HL-60 (cell line): ENCODE results near the gene RAI1.

Experiments
- DNase-seq, 2 experiments: peaks; one replicate each; pipeline ENCODE4 v3.0.0-alpha.2; 2010 to 2020; ENCODE audit warnings: low read depth in 1 of 2, low spot score in 1 of 2
- H3K27ac ChIP-seq: fragments of 250-450 bp; sonication (Bioruptor Pico); replicated peaks from 2 replicates; pipeline ENCODE4 v1.5.1; 2020; ENCODE audit warnings: mild to moderate bottlenecking, moderate library complexity
- H3K27me3 ChIP-seq: fragments of 250-450 bp; sonication (Bioruptor Pico); 2 replicates; pipeline ENCODE4 v1.5.1; 2021; ENCODE audit warnings: mild to moderate bottlenecking, moderate library complexity; ENCODE audit not compliant: insufficient read depth, poor library complexity, severe bottlenecking
- H3K4me3 ChIP-seq: replicated peaks from 2 replicates; pipeline ENCODE4 v1.5.1; 2011; ENCODE audit warnings: mild to moderate bottlenecking, control low read depth, low read length; ENCODE audit not compliant: insufficient read depth
- CTCF ChIP-seq: IDR thresholded peaks from one replicate; pipeline ENCODE4 v1.5.1; 2011; ENCODE audit warnings: low read length, control low read depth, inconsistent platforms; ENCODE audit not compliant: insufficient read depth
- GABPA ChIP-seq: IDR thresholded peaks from 2 replicates; pipeline ENCODE4 v1.6.1; 2012; ENCODE audit warnings: low read depth
- POLR2AphosphoS5 ChIP-seq: IDR thresholded peaks from 2 replicates; pipeline ENCODE4 v1.6.1; 2012; ENCODE audit warnings: low read depth
- REST ChIP-seq: IDR thresholded peaks from 2 replicates; pipeline ENCODE4 v1.6.1; 2012; ENCODE audit warnings: low read depth; ENCODE audit not compliant: insufficient replicate concordance
- SPI1 ChIP-seq: IDR thresholded peaks from 2 replicates; pipeline ENCODE4 v1.6.1; 2012; ENCODE audit warnings: low read depth, mild to moderate bottlenecking, borderline replicate concordance

Gene RAI1

GRCh38 chr17:17661134-17661533, 20.1 kb upstream of the RAI1 start:
- H3K4me3 ChIP-seq = no peak overlapping the region
- H3K27ac ChIP-seq = no peak overlapping the region
- H3K27me3 ChIP-seq = no peaks in the 10 kb centered on the region
- no peak for TF ChIP-seq POLR2AphosphoS5
- TF ChIP-seq GABPA = no peak
- no peak for TF ChIP-seq REST
- TF ChIP-seq CTCF = no peak
- no peak for TF ChIP-seq SPI1
- no peak for DNase-seq

- Histone ChIP-seq H3K27ac (no peak overlapping the region), H3K27me3 (no peaks in the 10 kb centered on the region), H3K4me3 (no peak overlapping the region)
- TF ChIP-seq SPI1 (no peak), GABPA (no peak), POLR2AphosphoS5 (no peak), CTCF (no peak), REST (no peak)
- no peak for DNase-seq
Measured at GRCh38 chr17:17661834-17662385, 19.3 kb upstream of the RAI1 start.

GRCh38 chr17:17663160-17664063, 17.8 kb upstream of the RAI1 start:
- Histone ChIP-seq H3K27ac (no peak overlapping the region), H3K27me3 (no peaks in the 10 kb centered on the region), H3K4me3 (no peak overlapping the region)
- DNase-seq = no peak
- TF ChIP-seq POLR2AphosphoS5 = no peak
- no peak for TF ChIP-seq SPI1
- no peak for TF ChIP-seq GABPA
- no peak for TF ChIP-seq REST
- TF ChIP-seq CTCF = no peak
